T-helper 1 cell (primary cell): ENCODE measurements around the gene DNAH8.

Experiments used
- DNase-seq, 5 donors: peaks; one replicate each; pipeline ENCODE4 v3.0.0-alpha.2; 2012 to 2020

Gene DNAH8

GRCh38 chr6:38702558-38703397, 12.3 kb upstream of the DNAH8 start, which contains the start of gene GLO1:
Gene GLO1 (minus strand): TSS chr6:38703145. CDS start chr6:38703054, 91 bp downstream.
- DNase-seq, result peak; percentile 90 to 97 (median 93)

GRCh38 chr6:38703949-38704590, 11.0 kb upstream of the DNAH8 start:
- no peak for DNase-seq

GRCh38 chr6:38705924-38706323, 9.2 kb upstream of the DNAH8 start:
- no peak for DNase-seq

GRCh38 chr6:38708496-38708895, 6.6 kb upstream of the DNAH8 start:
- DNase-seq, result no peak

GRCh38 chr6:38713812-38714211, 1.3 kb upstream of the DNAH8 start:
- DNase-seq, result peak in 1 of 5 donors; percentile 87

GRCh38 chr6:38714239-38715015, 684 bp upstream of the DNAH8 start:
- peak in 1 of 5 donors; percentile 27 for DNase-seq

- no peak for DNase-seq
Observed at GRCh38 chr6:38716825-38717224, 1.7 kb downstream of the DNAH8 start.

- no peak for DNase-seq
Observed at GRCh38 chr6:38719358-38719757, 4.2 kb downstream of the DNAH8 start.

GRCh38 chr6:38720295-38720694, 5.2 kb downstream of the DNAH8 start:
- DNase-seq, result no peak

- DNase-seq, result no peak
Observed at GRCh38 chr6:38722038-38722437, 6.9 kb downstream of the DNAH8 start.

- no peak for DNase-seq
Observed at GRCh38 chr6:38722727-38723334, 7.7 kb downstream of the DNAH8 start.

GRCh38 chr6:38723783-38724182, 8.7 kb downstream of the DNAH8 start:
- DNase-seq, result no peak

GRCh38 chr6:38724343-38724742, 9.2 kb downstream of the DNAH8 start:
- no peak for DNase-seq

- DNase-seq, result peak in 1 of 5 donors; percentile 45
Observed at GRCh38 chr6:38725414-38726183, 10.5 kb downstream of the DNAH8 start.

- no peak for DNase-seq
Observed at GRCh38 chr6:38728203-38728602, 13.1 kb downstream of the DNAH8 start.

GRCh38 chr6:38730140-38730862, 15.2 kb downstream of the DNAH8 start:
- no peak for DNase-seq

GRCh38 chr6:38736951-38737350, 21.8 kb downstream of the DNAH8 start:
- DNase-seq, result no peak

- DNase-seq, result no peak
Observed at GRCh38 chr6:38738261-38738660, 23.1 kb downstream of the DNAH8 start.

GRCh38 chr6:38739532-38739931, 24.4 kb downstream of the DNAH8 start:
- no peak for DNase-seq

GRCh38 chr6:38749473-38749872, 34.4 kb downstream of the DNAH8 start:
- no peak for DNase-seq

GRCh38 chr6:38750968-38751615, 36.0 kb downstream of the DNAH8 start:
- DNase-seq, result no peak
